Adrenal gland (tissue), 5 donors: Measurements from ENCODE around the gene LTA4H.

Experiments
- CTCF ChIP-seq, 6 experiments: fragments of 450-650 bp in 4 of 6; fragments of 200-600 bp in 2 of 6; sonication (generic) in 1 of 6; IDR thresholded peaks; 1 replicate in 5 of 6; 2 replicates in 1 of 6; pipeline versions ENCODE4 v1.5.1 to v1.8.0; 2016 to 2021; ENCODE audit warnings: antibody characterized with exemption in 6 of 6, mild to moderate bottlenecking in 2 of 6, moderate library complexity in 1 of 6
- POLR2A ChIP-seq, 2 donors: fragments of 450-650 bp; IDR thresholded peaks; one replicate each; pipeline ENCODE4 v1.6.1; 2017; ENCODE audit warnings: antibody characterized with exemption in 2 of 2, mild to moderate bottlenecking in 2 of 2, moderate library complexity in 1 of 2
- donor health status: DM: no; HTN: no; CAD: no.

DNA sequence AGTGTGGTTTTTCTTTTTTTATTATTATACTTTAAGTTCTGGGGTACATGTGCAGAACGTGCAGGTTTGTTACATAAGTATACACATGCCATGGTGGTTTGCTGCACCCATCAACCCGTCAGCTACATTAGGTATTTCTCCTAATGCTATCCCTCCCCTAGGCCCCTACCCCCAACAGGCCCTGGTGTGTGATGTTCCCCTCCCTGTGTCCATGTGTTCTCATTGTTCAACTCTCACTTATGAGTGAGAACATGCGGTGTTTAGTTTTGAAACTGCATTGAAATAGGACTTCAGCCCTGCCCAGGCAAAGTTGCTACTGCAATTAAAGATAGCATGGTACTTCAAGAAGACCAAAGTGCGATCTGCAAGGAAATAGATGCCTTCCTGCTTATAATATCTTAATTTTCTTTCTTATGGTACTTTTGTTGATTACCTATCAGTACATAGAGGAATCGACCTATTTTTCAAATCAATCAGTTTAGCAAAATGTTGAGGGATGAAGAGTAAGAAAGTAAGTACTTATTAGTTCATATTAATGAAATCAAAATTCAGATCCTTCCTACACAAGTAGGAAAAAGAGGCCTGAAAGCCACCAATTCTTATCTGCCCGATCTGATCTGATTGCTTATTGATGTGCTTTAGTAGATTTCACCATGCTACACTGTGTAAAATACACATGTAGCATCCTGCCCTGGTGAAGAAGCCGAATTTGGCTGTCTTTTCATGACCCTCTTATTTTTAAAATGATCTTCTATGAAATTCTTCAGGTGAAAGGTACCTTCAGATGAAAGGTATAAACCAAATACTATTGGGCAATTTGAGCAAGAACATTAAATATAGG is 1.6 kb downstream of the LTA4H start:
- no peak for TF ChIP-seq CTCF (IDR thresholded peaks at IDR 0.05)
- no peak for TF ChIP-seq POLR2A (IDR thresholded peaks at IDR 0.05)
